OCI-M2 (cell line): ENCODE results near the gene WFDC12.

ENCODE experiments used
- DNase-seq: peaks from one replicate; lab custom pipeline; 2025; ENCODE audit not compliant: unreplicated experiment; lab: John Stamatoyannopoulos, UW

The WFDC12 gene

GRCh38 chr20:45092898-45093297 lies 31.4 kb downstream of the WFDC12 start:
- no peak for DNase-seq

GRCh38 chr20:45091366-45091765 lies 32.9 kb downstream of the WFDC12 start:
- DNase-seq: no peak

GRCh38 chr20:45090481-45090880 lies 33.8 kb downstream of the WFDC12 start:
- no peak for DNase-seq

- DNase-seq: no peak
These were observed 36.0 kb downstream of the WFDC12 start for GRCh38 chr20:45088247-45088646.

GRCh38 chr20:45087814-45088213 lies 36.5 kb downstream of the WFDC12 start:
- DNase-seq: no peak

GRCh38 chr20:45087097-45087790 lies 37.0 kb downstream of the WFDC12 start:
- DNase-seq: no peak

GRCh38 chr20:45085867-45086266 lies 38.4 kb downstream of the WFDC12 start:
- DNase-seq: no peak

- DNase-seq: no peak
These were observed 39.0 kb downstream of the WFDC12 start for GRCh38 chr20:45085289-45085688.

- no peak for DNase-seq
These were observed 41.1 kb downstream of the WFDC12 start for GRCh38 chr20:45083127-45083526.

GRCh38 chr20:45082468-45082867 lies 41.8 kb downstream of the WFDC12 start:
- DNase-seq: no peak

- DNase-seq: no peak
These were observed 43.2 kb downstream of the WFDC12 start for GRCh38 chr20:45080867-45081624.

GRCh38 chr20:45077559-45077958 lies 46.7 kb downstream of the WFDC12 start:
- DNase-seq: no peak
